H9 (cell line): ENCODE results near the gene BEGAIN. TPM values are rescaled to one million over a fixed set of nuclear protein-coding genes. Genes with fewer than 3 reads are reported as not detected.

Experiments
- DNase-seq: peaks from one replicate; pipeline ENCODE4 v3.0.0-alpha.2; 2017
- H2AFZ ChIP-seq: one replicate; pipeline ENCODE4 v1.6.1; 2013; ENCODE audit warnings: mild to moderate bottlenecking, low read length, control low read depth, moderate library complexity
- H2AK5ac ChIP-seq: 2 replicates; pipeline ENCODE4 v1.6.1; 2013; ENCODE audit warnings: low read length, control low read depth, mixed read lengths; ENCODE audit not compliant: insufficient read length
- H2BK120ac ChIP-seq: one replicate; pipeline ENCODE4 v1.6.1; 2013; ENCODE audit warnings: low read depth, mild to moderate bottlenecking, low read length, control low read depth, inconsistent platforms; ENCODE audit not compliant: poor library complexity, severe bottlenecking
- H2BK12ac ChIP-seq: 2 replicates; pipeline ENCODE4 v1.6.1; 2013; ENCODE audit warnings: low read length, control low read depth, mixed read lengths, low read depth; ENCODE audit not compliant: insufficient read length
- H2BK15ac ChIP-seq: 2 replicates; pipeline ENCODE4 v1.6.1; 2013; ENCODE audit warnings: low read depth, low read length, control low read depth
- H2BK20ac ChIP-seq: one replicate; pipeline ENCODE4 v1.6.1; 2013; ENCODE audit warnings: low read depth, mild to moderate bottlenecking, low read length, control low read depth, inconsistent platforms; ENCODE audit not compliant: poor library complexity, severe bottlenecking
- H2BK5ac ChIP-seq: 2 replicates; pipeline ENCODE4 v1.6.1; 2013; ENCODE audit warnings: low read length, control low read depth, mixed read lengths; ENCODE audit not compliant: insufficient read length
- H3K14ac ChIP-seq: 2 replicates; pipeline ENCODE4 v1.6.1; 2013; ENCODE audit warnings: low read length, control low read depth; ENCODE audit not compliant: insufficient read depth
- H3K18ac ChIP-seq: 2 replicates; pipeline ENCODE4 v1.6.1; 2013; ENCODE audit warnings: low read depth, mild to moderate bottlenecking, mixed read lengths, low read length, control low read depth; ENCODE audit not compliant: insufficient read length
- H3K23ac ChIP-seq: 2 replicates; pipeline ENCODE4 v1.6.1; 2013; ENCODE audit warnings: low read length, control low read depth, mixed read lengths, low read depth; ENCODE audit not compliant: insufficient read length
- H3K23me2 ChIP-seq: 2 replicates; pipeline ENCODE4 v1.6.1; 2013; ENCODE audit warnings: low read depth, mild to moderate bottlenecking, mixed read lengths, low read length, control low read depth; ENCODE audit not compliant: insufficient read length, poor library complexity, severe bottlenecking
- H3K27ac ChIP-seq: 2 replicates; pipeline ENCODE4 v1.5.1; 2013; ENCODE audit warnings: low read length, control low read depth, mixed read lengths, low read depth; ENCODE audit not compliant: insufficient read length
- H3K27me3 ChIP-seq: 2 replicates; pipeline ENCODE4 v1.6.1; 2013; ENCODE audit warnings: low read length, control low read depth, inconsistent platforms; ENCODE audit not compliant: insufficient read depth
- H3K4ac ChIP-seq: 2 replicates; pipeline ENCODE4 v1.6.1; 2013; ENCODE audit warnings: low read depth, mild to moderate bottlenecking, control low read depth, inconsistent platforms, low read length, moderate library complexity
- H3K4me1 ChIP-seq: 2 replicates; pipeline ENCODE4 v1.6.1; 2013; ENCODE audit warnings: low read length, control low read depth, inconsistent platforms; ENCODE audit not compliant: insufficient read depth
- H3K4me2 ChIP-seq: 2 replicates; pipeline ENCODE4 v1.6.1; 2013; ENCODE audit warnings: low read length, control low read depth, mixed read lengths; ENCODE audit not compliant: insufficient read length, insufficient read depth
- H3K56ac ChIP-seq: 2 replicates; pipeline ENCODE4 v1.6.1; 2013; ENCODE audit warnings: low read depth, mild to moderate bottlenecking, mixed read lengths, low read length, control low read depth; ENCODE audit not compliant: insufficient read length
- H3K79me1 ChIP-seq: 2 replicates; pipeline ENCODE4 v1.6.1; 2013; ENCODE audit warnings: low read depth, mild to moderate bottlenecking, moderate library complexity, low read length, control low read depth, inconsistent platforms; ENCODE audit not compliant: insufficient read depth, poor library complexity, severe bottlenecking
- H3K79me2 ChIP-seq: 2 replicates; pipeline ENCODE4 v1.6.1; 2013; ENCODE audit warnings: low read length, control low read depth, inconsistent platforms; ENCODE audit not compliant: insufficient read depth
- H3K9ac ChIP-seq: 2 replicates; pipeline ENCODE4 v1.6.1; 2013; ENCODE audit warnings: low read length, control low read depth, mixed read lengths; ENCODE audit not compliant: insufficient read length; ENCODE audit errors: extremely low read depth
- H3K9me3 ChIP-seq: one replicate; pipeline ENCODE4 v1.6.1; 2013; ENCODE audit warnings: low read depth, low read length, inconsistent platforms; ENCODE audit not compliant: control insufficient read depth
- H3T11ph ChIP-seq: one replicate; pipeline ENCODE4 v1.6.1; 2013; ENCODE audit warnings: mild to moderate bottlenecking, low read length, control low read depth, inconsistent platforms
- H4K20me1 ChIP-seq: one replicate; pipeline ENCODE4 v1.6.1; 2013; ENCODE audit not compliant: control insufficient read depth, insufficient read length, insufficient read depth
- H4K5ac ChIP-seq: 2 replicates; pipeline ENCODE4 v1.6.1; 2013; ENCODE audit warnings: low read depth, mild to moderate bottlenecking, mixed read lengths, low read length, control low read depth; ENCODE audit not compliant: insufficient read length
- H4K8ac ChIP-seq: replicated peaks from 2 replicates; pipeline ENCODE4 v1.6.1; 2013; ENCODE audit warnings: low read length, control low read depth, mixed read lengths, low read depth; ENCODE audit not compliant: insufficient read length
- H4K91ac ChIP-seq: 2 replicates; pipeline ENCODE4 v1.6.1; 2013; ENCODE audit warnings: low read depth, mild to moderate bottlenecking, moderate library complexity, mixed read lengths, low read length, control low read depth; ENCODE audit not compliant: insufficient read length
- H3K27ac Mint-ChIP-seq, 3 experiments: 2 replicates in 2 of 3; 3 replicates in 1 of 3; pipeline ENCODE4 v1.8.0; 2020 to 2021; ENCODE audit warnings: mixed read lengths in 3 of 3, mild to moderate bottlenecking in 1 of 3, moderate library complexity in 1 of 3
- H3K27me3 Mint-ChIP-seq: 2 replicates; pipeline ENCODE4 v1.8.0; 2021; ENCODE audit warnings: low read depth, mild to moderate bottlenecking, moderate library complexity, mixed read lengths
- H3K36me3 Mint-ChIP-seq, 3 experiments: 2 replicates in 2 of 3; 3 replicates in 1 of 3; pipeline ENCODE4 v1.8.0; 2020 to 2021; ENCODE audit warnings: low read depth in 3 of 3, mixed read lengths in 3 of 3; ENCODE audit not compliant: insufficient read depth in 1 of 3
- H3K4me1 Mint-ChIP-seq, 2 experiments: 2 replicates each; pipeline ENCODE4 v1.8.0; 2020; ENCODE audit warnings: mixed read lengths in 2 of 2
- H3K4me3 Mint-ChIP-seq, 2 experiments: 2 replicates in 1 of 2; 3 replicates in 1 of 2; pipeline ENCODE4 v1.8.0; 2020 to 2021; ENCODE audit warnings: mild to moderate bottlenecking in 2 of 2, mixed read lengths in 2 of 2, moderate library complexity in 1 of 2
- H3K9me3 Mint-ChIP-seq, 2 experiments: 2 replicates in 1 of 2; 3 replicates in 1 of 2; pipeline ENCODE4 v1.8.0; 2020; ENCODE audit warnings: mild to moderate bottlenecking in 2 of 2, mixed read lengths in 2 of 2, moderate library complexity in 1 of 2
- CTCF ChIP-seq: fragments of 200-600 bp; sonication (generic); conservative IDR thresholded peaks from 3 replicates; pipeline ENCODE4 v1.8.0; 2021; ENCODE audit warnings: antibody characterized with exemption, mild to moderate bottlenecking
- WGBS: extraction: QIAGEN DNeasy Blood & Tissue Kit; methylation state at CpG from one replicate; pipeline ENCODE4 v1.1.7; 2013; ENCODE audit warnings: missing lambda C conversion rate, low lambda C conversion rate, mixed read lengths; ENCODE audit not compliant: insufficient read length; ENCODE audit errors: extremely low coverage; 5-methylcytosine and 5-hydroxymethylcytosine counted together
- total RNA-seq: library from RNA; stranded (reverse); gene quantifications from 2 replicates; pipeline ENCODE4 v1.2.1, GENCODE V29; 2021

BEGAIN gene
- total RNA-seq, 1 experiment from 2014 or later: 2.6 TPM

- Histone ChIP-seq H3T11ph (no peak overlapping the region), H3K27ac (no peak overlapping the region), H3K56ac (no peak overlapping the region), H4K91ac (no peak overlapping the region), H2BK5ac (no peak overlapping the region), H3K4me1 (no peaks in the 10 kb centered on the region), H2BK15ac (no peak overlapping the region), H3K18ac (no peak overlapping the region), H3K23me2 (no peaks in the 10 kb centered on the region), H2BK20ac (no peak overlapping the region), H3K9me3 (no peaks in the 10 kb centered on the region), H3K4ac (no peak overlapping the region), H2AFZ (no peak overlapping the region), H3K27me3 (no peaks in the 10 kb centered on the region), H4K8ac (no peak overlapping the region), H3K79me1 (no peaks in the 10 kb centered on the region), H2BK12ac (no peak overlapping the region), H3K23ac (no peak overlapping the region), H2BK120ac (no peak overlapping the region), H3K9ac (no peak overlapping the region), H4K20me1 (no peaks in the 10 kb centered on the region), H3K79me2 (no peaks in the 10 kb centered on the region), H3K4me2 (no peak overlapping the region), H4K5ac (no peak overlapping the region), H2AK5ac (no peak overlapping the region), H3K14ac (no peak overlapping the region)
- Mint-ChIP-seq H3K9me3 (peaks cover 3 to 5% of the 10 kb centered on the region in 2 experiments; a peak in 3 of 5 replicates), H3K27ac (no peak overlapping the region; a peak in 2 of 7 replicates), H3K36me3 (peaks cover 0 to 4% (median 0%) of the 10 kb centered on the region in 3 experiments; a peak in 2 of 7 replicates), H3K4me1 (peaks cover 6 to 14% of the 10 kb centered on the region in 2 experiments; a peak in 3 of 4 replicates), H3K27me3 (peaks cover 47% of the 10 kb centered on the region), H3K4me3 (no peak overlapping the region)
- no peak for TF ChIP-seq CTCF
- 83% methylated on average over 2 of the region's 7 CpGs for WGBS
- no peak for DNase-seq
Observed at GRCh38 chr14:100602621-100603230, 15.5 kb upstream of the BEGAIN start.
